Neural crest cell (in vitro differentiated cells): ENCODE data around the gene FOXA2. TPM values are rescaled to one million over a fixed set of nuclear protein-coding genes. Genes with fewer than 3 reads are reported as not detected.

Experiments used
- DNase-seq: peaks from one replicate; pipeline ENCODE4 v3.0.0; 2021; ENCODE audit warnings: low read depth, mixed read lengths, low spot score
- H3K27ac Mint-ChIP-seq: one replicate; pipeline ENCODE4 v1.8.0; 2021; ENCODE audit warnings: mild to moderate bottlenecking, mixed read lengths; ENCODE audit not compliant: unreplicated experiment
- H3K27me3 Mint-ChIP-seq: 2 replicates; pipeline ENCODE4 v1.8.0; 2021; ENCODE audit warnings: low read depth, mild to moderate bottlenecking, mixed read lengths
- H3K36me3 Mint-ChIP-seq: 2 replicates; pipeline ENCODE4 v1.8.0; 2021; ENCODE audit warnings: low read depth, mild to moderate bottlenecking, mixed read lengths
- H3K4me1 Mint-ChIP-seq: 2 replicates; pipeline ENCODE4 v1.8.0; 2021; ENCODE audit warnings: mixed read lengths
- H3K4me3 Mint-ChIP-seq: one replicate; pipeline ENCODE4 v1.8.0; 2021; ENCODE audit warnings: mild to moderate bottlenecking, mixed read lengths
- H3K9me3 Mint-ChIP-seq: 2 replicates; pipeline ENCODE4 v1.8.0; 2021; ENCODE audit warnings: mixed read lengths
- CTCF ChIP-seq: fragments of 200-600 bp; sonication (generic); conservative IDR thresholded peaks from 2 replicates; pipeline ENCODE4 v1.5.0; 2021; ENCODE audit warnings: antibody characterized with exemption, mild to moderate bottlenecking
- total RNA-seq: library from RNA; stranded (reverse); gene quantifications from 2 replicates; pipeline ENCODE4 v1.2.1, GENCODE V29; 2021

FOXA2 gene
- total RNA-seq, 1 donor from 2014 or later = 0.09 TPM

DNA sequence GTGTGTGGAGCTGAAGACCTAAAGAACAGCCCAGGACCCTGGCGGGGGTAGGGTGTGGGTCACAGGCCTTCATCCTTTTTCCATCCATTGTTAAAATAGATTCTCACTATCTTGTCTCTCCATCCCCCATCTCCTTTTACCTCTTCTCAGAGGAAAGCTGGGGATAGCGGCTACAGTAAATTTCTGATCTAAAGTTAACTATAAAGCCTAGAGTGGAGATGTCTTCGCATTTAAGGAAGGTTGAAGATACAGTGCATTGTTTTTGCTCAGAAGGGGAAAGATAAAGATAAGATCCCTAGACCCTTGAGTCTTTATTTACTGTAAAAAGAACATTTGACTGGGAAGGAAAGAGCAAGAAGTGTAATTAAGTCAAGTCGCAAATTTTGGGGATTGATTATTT lies 8.6 kb downstream of the FOXA2 start:
- no peak for TF ChIP-seq CTCF
- no peak overlapping the region for H3K4me3 Mint-ChIP-seq
- H3K27me3 Mint-ChIP-seq = peaks cover 100% of the 10 kb centered on the region
- no peak overlapping the region for H3K27ac Mint-ChIP-seq
- no peaks in the 10 kb centered on the region for H3K4me1 Mint-ChIP-seq
- no peaks in the 10 kb centered on the region for H3K36me3 Mint-ChIP-seq
- no peaks in the 10 kb centered on the region for H3K9me3 Mint-ChIP-seq
- no peak for DNase-seq

DNA sequence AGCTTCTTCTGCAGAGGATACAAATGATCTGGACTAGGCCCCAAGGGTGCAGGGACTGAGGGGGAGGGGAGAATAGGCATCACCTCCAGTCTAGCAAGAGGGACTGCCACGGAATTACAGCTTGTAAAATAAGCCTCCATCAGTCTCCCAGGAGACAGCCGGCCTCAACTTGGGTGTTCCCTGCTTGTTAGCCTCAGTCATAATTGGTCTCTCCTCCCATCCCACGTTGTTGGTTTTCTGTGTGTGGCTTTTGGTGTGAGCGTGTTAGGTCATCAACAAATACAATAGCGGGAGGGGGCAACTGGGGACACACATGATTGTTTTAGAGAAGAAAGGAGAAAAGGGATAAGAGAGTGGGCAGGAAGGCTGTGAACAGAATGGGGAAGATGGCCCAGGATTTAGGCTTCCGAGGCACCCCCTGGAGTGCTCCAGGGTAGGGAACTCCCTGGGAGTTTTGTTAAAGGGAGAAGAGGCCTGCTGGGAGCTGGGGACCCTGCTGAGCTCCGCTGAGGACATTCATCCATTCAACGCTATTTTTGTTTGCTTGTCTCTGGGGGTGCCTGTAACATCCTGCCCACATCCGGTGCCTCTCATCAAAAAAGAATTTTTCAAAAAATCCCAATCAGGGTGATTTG lies 9.2 kb downstream of the FOXA2 start:
- no peak overlapping the region for H3K27ac Mint-ChIP-seq
- TF ChIP-seq CTCF = no peak
- no peak for DNase-seq
- no peaks in the 10 kb centered on the region for H3K36me3 Mint-ChIP-seq
- H3K27me3 Mint-ChIP-seq = peaks cover 99% of the 10 kb centered on the region
- no peaks in the 10 kb centered on the region for H3K4me1 Mint-ChIP-seq
- H3K4me3 Mint-ChIP-seq = no peak overlapping the region
- H3K9me3 Mint-ChIP-seq = no peaks in the 10 kb centered on the region

DNA sequence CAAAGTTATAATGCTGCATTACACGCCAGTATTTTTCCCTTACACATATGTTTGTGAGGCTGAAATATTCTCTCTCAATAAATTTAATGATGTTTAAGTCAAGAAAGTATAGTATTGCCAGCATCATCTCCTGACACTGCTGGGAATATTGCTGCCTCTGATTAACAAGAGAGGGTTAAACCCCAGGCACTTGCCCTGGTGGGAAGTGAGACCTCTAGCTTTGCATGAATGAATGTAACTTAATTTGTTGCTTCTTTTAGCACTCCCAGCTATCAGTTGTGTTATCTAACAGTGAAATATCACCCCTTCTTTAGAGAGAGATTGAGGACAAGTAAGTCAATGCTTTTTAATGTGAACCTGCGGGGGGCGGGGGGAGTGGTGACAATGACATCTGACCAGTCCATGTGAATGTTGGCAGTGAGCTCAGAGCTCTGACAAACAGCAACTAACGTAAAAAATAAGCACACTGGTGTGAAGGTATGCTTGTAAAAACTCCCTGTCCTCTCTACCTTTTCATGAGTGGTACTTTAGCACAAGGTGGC lies 9.8 kb downstream of the FOXA2 start:
- no peaks in the 10 kb centered on the region for H3K36me3 Mint-ChIP-seq
- H3K27ac Mint-ChIP-seq = no peak overlapping the region
- H3K27me3 Mint-ChIP-seq = peaks cover 99% of the 10 kb centered on the region
- DNase-seq = no peak
- no peaks in the 10 kb centered on the region for H3K9me3 Mint-ChIP-seq
- TF ChIP-seq CTCF = no peak
- no peaks in the 10 kb centered on the region for H3K4me1 Mint-ChIP-seq
- no peak overlapping the region for H3K4me3 Mint-ChIP-seq

- Mint-ChIP-seq H3K9me3 (no peaks in the 10 kb centered on the region), H3K4me3 (no peak overlapping the region), H3K27me3 (peaks cover 98% of the 10 kb centered on the region), H3K36me3 (no peaks in the 10 kb centered on the region), H3K27ac (no peak overlapping the region), H3K4me1 (no peaks in the 10 kb centered on the region)
- no peak for DNase-seq
- TF ChIP-seq CTCF = no peak
Observed at GRCh38 chr20:22572491-22572890, 11.9 kb downstream of the FOXA2 start.

- DNase-seq = no peak
- no peak overlapping the region for H3K27ac Mint-ChIP-seq
- no peak overlapping the region for H3K4me3 Mint-ChIP-seq
- no peaks in the 10 kb centered on the region for H3K36me3 Mint-ChIP-seq
- no peaks in the 10 kb centered on the region for H3K4me1 Mint-ChIP-seq
- TF ChIP-seq CTCF = no peak
- H3K9me3 Mint-ChIP-seq = no peaks in the 10 kb centered on the region
- peaks cover 98% of the 10 kb centered on the region for H3K27me3 Mint-ChIP-seq
Observed at GRCh38 chr20:22572023-22572422, 12.3 kb downstream of the FOXA2 start.
